Measurements from ENCODE around the gene PSG5.
A peak's percentile ranks its signal among the peaks of the same experiment; 100 is the strongest.
"Not testable (repeated sequence)": the region's sequence is repeated elsewhere in the genome, so short reads cannot be mapped to it uniquely, and the experiment has no call there.

PSG5 gene

DNA sequence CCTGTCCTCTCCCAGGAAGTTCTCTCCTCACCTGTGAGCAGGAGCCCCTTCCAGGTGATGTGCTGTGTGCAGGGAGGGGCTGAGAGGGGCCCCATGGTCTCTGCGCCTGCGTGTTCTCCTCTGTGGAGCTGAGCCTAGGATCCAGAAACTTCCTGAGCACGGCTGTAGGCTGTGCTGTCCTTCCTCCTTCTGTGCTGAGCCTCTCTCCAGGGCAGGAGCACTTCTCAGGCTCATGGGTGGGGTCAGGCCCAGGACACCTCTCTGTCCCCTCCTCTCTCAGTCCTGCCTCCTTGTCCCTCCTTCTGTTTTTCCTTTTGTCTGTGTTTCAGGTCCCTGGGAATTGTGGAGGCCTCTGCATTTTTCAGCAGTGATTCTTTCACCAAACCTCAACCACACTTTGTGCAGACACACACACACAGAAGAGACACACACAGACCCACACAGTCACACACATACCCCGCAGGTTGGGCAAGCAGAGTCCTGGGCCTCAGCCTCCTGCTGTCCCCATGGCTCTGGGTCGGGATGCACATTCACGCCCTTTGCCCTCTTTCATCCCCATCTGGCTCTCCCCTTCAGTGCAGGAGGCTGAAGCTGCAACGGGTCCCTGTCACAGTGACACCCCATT is at the start of gene PSG5:
Gene PSG5, minus strand, starts transcription at position 226 of the 625 bp plus-strand sequence. Its CDS starts 131 bp downstream, at position 95.
- not testable (repeated sequence) for DNase-seq (ENCODE audit: low read depth, low spot score); H3K27ac ChIP-seq

DNA sequence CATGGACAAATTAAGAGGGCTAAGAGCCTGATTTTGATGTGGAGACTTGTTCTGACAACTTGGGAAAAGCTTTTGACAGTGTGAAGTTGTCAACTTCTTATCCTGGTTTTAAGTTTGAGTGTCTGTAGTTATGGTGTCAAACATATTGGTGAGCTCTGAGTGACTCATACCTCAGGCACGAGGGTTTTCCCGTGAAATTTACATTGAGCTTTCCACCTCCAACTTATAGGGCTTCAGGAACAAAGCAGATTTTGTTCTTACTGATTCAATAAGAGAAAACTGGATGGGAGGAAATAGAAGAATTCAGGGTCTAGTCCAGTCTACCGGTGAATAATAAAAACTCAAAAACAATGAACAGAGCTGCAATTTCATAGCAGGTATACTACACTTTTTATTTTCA is 49.4 kb upstream of the PSG5 start:
- H3K27ac ChIP-seq; DNase-seq (ENCODE audit: low read depth, low spot score): not testable (repeated sequence)

DNA sequence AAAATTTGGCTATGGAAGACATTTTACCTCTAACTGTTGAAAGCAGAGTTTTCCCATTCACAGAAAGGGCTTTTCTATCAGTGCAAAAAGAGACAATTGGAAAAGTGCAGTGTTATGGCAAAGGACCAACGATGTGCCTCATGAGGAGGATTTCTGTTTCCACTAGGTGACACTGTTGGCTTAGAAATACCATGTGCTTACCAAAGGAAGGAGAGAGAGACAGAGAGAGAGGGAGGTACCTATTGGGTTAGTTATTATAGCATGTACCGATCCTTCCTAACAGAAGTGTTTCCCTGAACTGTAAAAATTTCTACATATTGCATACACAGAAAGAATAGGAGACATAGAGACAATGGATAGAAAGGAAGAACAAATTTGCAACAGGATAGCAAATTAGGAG is 43.0 kb upstream of the PSG5 start:
- H3K27ac ChIP-seq = no peak overlapping the region
- DNase-seq (ENCODE audit: low read depth, low spot score) = no peak

DNA sequence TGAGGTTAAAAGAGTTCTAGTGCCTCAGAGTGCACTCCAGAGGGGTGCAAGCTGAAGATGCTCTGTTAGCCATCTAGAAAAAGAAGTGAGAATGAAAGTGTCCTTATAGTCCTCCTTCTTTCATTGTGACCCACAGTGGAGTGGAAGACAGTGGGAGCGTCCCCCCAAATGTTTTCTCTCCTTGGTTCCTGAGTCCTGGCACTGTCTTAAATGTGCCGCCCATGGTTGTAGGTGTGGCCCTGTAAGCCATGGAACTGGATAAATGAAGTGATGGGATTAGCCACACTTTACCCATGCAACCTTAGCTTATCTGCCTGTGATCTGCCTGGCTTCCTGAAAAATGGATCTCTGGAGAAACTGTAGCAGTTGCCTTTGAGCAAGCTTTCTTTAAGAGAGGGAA is 42.4 kb upstream of the PSG5 start:
- H3K27ac ChIP-seq; DNase-seq (ENCODE audit: low read depth, low spot score): not testable (repeated sequence)

DNA sequence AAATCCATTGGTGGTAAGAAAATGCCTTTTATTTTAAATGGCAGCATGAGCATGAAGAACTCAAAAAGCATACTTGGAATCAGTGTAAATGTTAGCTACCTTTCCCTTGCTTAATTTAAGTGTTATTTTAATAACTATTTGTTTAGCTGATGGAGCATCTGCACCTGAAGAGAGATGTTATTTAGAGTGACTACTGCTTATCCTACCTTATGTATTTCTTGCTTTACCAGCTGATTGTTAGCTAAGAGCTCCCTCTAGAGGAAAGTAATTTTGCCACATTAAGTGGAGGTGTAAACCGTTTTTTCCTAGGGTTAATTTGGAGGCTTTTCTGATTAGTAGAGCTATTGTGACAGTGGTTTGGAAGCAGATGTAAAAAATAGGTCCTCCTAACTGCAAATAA is 40.6 kb upstream of the PSG5 start:
- not testable (repeated sequence) for H3K27ac ChIP-seq; DNase-seq (ENCODE audit: low read depth, low spot score)

DNA sequence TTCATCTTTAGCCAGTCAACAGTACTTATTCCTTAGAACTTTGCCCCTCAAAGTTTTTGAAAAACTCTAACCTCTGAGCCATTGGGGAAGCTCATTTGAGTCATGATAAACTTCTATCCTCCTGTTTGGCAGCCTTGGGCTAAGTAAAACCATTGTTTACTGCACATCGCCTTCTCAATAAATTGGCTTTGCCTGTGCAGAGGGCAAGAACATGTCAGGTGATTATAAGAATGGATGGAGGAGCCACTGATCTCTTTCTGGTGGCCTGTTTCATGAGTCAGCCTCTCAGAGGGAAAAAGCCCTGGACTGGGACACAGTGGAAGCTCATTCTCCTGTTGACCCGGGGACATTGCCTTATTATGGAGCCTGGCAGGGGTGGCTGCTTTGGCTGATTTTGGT is 38.5 kb upstream of the PSG5 start:
- no peak for DNase-seq (ENCODE audit: low read depth, low spot score)
- no peak overlapping the region for H3K27ac ChIP-seq

DNA sequence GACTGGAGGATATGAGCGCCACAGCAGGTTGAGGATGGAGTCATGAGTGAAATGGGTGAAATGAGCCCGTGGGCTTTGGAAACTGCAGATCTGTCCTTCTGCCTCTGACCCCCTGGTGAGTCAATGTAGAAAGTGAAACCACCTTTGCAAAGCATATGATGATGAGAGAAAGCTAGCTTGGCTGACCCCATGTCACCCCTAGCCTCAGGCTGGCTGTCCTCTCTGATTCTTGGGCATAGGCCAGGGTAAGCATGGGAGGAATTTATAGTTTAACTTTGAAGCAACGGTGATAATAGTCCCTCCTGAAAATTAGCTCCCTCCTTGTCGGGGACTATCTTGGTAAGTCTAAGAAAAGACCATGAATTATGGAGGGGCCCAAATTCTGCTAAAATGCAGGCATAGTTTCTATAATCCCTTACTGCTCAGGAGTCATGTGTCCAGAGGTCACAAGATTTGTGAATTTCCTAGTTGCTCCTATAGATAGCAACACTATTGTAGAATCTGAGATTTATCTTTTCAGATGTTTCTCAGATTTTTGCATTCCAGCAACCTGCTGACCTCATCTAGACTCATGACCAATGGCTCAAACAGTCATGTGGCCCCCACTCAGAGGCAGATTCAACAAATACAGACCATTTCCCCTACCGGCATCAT is 38.0 kb upstream of the PSG5 start:
- DNase-seq (ENCODE audit: low read depth, low spot score); H3K27ac ChIP-seq: not testable (repeated sequence)

DNA sequence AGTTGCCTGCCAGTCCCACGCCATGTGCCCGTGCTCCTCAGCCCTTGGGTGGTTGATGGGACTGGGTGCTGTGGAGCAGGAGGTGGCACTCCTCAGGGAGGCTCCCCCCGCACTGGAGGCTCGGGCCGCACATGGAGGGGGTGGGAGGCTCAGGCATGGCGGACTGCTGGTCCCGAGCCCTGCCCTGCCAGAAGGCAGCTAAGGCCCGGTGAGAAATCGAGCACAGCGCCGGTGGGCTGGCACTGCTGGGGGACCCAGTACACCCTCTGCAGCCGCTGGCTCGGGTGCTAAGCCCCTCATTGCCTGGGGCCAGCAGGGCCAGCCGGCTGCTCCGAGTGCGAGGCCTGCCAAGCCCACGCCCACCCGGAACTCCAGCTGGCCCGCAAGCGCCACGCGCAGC is 35.6 kb upstream of the PSG5 start:
- H3K27ac ChIP-seq; DNase-seq (ENCODE audit: low read depth, low spot score): not testable (repeated sequence)

DNA sequence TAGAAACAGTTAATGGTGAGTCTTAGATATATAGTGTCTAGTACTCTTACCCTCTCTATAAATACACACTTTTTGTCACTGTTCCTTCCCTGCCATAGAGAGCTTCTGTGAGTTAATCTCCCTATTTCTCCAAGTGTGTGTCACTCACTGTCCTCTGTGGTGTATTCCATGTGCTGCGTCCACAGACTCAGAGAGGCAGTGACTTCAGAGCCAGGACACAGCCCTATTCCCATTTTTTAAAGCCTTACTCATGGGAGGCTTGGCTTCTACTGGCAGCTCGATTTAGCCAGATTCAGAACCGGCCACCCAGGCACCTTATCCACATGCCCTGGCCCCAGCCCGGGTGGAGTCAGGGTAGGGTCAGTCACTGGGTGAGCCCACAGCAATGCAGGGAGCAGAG is 32.8 kb upstream of the PSG5 start:
- DNase-seq (ENCODE audit: low read depth, low spot score); H3K27ac ChIP-seq: not testable (repeated sequence)

DNA sequence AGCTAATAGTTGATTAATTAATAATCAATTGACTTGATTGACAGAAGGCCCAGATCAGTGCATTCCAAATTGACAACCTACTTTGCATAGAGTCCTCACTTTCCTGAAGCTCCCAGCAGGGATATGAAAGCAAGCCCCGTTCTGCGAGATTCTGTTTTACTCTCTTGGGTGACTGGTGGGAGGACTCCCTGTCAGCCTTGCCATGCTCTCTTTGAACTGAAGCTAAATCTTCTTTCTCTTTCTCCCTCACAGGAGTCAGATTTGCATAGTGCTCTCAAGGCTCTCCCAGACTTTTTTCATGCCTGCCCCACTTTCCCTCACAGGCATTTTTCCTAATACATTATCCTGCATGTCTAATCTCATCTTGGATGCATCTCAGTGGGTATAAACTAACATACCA is 29.5 kb upstream of the PSG5 start:
- not testable (repeated sequence) for H3K27ac ChIP-seq; DNase-seq (ENCODE audit: low read depth, low spot score)

DNA sequence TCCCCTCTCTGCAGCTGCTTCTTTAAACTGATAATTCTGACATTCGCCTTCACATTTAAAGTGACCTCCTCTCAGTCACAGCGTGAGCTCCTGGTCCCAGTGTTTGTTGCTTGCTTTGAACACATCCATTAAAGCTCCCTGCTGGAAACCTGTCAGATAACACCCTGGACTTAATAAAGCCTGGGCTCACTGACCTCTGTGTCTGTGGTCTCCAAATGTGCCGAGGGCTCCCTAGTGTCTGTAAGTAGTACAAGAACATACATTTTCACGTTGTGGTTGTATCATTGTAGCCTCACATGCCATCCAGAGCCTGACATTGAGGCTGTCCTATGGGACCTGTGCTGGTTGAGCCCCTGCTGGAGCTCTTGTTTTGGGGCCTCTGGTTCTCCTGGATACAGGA is 21.7 kb upstream of the PSG5 start:
- H3K27ac ChIP-seq = no peak overlapping the region
- DNase-seq (ENCODE audit: low read depth, low spot score) = no peak

DNA sequence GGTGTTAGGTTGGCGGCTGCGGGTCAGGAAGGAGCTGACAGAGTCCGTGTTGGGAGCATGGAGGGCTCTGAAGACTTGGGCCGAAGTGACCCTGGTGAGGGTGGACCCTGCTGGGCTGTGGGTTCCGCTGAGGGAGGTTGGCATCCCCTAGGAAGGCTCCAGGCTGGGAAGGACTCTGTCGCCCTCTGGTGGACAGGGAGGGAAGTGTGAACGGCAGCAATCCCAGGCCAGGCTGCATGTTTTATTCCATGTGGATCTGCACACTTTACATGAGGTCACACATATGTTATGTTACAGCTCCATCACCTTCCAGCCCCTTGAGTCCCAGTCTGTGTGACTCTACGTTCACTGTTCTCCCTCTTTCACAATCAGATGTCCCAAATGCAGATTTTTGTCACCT is 20.8 kb upstream of the PSG5 start:
- H3K27ac ChIP-seq; DNase-seq (ENCODE audit: low read depth, low spot score): not testable (repeated sequence)

DNA sequence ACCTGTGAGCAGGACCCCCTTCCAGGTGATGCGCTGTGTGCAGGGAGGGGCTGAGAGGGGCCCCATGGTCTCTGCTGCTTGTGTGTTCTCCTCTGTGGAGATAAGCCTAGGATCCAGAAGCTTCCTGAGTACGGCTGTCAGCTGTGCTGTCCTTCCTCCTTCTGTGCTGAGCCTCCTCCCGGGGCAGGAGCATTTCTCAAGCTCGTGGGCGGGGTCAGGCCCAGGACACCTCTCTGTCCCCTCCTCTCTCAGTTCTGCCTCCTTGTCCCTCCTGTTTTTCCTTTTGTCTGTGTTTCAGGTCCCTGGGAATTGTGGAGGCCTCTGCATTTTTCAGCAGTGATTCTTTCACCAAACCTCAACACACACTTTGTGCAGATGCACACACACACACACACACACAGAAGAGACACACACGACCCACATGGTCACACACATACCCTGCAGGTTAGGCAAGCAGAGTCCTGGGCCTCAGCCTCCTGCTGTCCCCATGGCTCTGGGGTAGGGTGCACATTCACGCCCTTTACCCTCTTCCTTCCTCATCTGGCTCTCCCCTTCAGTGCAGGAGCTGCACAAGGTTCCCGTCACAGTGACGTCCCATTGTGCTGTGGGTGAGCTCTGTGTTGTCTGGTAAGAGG is 19.3 kb upstream of the PSG5 start, which contains the start of gene PSG4:
Gene PSG4, minus strand, starts transcription at position 168 of the 635 bp plus-strand sequence. Its CDS starts 102 bp downstream, at position 66.
- not testable (repeated sequence) for H3K27ac ChIP-seq; DNase-seq (ENCODE audit: low read depth, low spot score)

DNA sequence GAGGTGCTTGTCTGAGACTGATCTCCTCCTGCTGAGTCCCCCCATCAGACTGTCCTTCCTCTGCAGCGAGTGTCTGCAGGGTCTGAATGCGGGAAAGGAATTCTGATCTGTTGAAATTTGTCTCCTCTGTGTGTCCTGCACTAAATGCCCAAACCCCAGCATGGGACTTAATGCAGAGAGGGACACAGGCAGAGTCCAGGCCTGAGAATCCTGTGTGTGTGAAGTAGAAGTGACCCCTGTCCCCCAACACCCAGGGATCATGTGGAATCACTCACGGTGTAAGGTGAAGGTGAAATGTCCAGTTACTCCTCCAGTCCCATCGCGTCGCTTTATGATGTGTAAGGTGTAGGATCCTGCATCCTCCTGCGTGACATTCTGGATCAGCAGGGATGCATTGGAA is 17.3 kb upstream of the PSG5 start:
- DNase-seq (ENCODE audit: low read depth, low spot score); H3K27ac ChIP-seq: not testable (repeated sequence)

DNA sequence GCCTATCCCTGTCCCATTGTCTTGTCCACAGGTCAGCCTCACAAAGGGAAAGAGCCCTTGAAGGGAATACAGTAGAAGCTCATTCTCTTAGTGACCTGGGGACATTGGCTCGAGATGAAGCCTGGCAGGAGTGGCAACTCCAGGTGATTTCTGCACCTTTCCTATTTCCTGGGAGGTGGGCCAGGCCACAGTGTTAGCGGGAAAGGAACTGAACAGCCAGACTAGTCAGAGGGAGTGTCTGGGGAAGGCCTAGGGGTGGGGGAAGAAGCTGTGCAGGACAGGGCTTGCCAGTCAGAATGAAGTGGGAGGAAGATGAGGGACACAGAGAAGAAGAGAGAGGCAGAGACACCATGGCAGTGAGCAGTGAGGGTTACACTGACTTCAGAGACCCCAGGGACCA is 15.6 kb upstream of the PSG5 start:
- H3K27ac ChIP-seq = peak overlapping the region; percentile 94
- DNase-seq (ENCODE audit: low read depth, low spot score) = not testable (repeated sequence)

DNA sequence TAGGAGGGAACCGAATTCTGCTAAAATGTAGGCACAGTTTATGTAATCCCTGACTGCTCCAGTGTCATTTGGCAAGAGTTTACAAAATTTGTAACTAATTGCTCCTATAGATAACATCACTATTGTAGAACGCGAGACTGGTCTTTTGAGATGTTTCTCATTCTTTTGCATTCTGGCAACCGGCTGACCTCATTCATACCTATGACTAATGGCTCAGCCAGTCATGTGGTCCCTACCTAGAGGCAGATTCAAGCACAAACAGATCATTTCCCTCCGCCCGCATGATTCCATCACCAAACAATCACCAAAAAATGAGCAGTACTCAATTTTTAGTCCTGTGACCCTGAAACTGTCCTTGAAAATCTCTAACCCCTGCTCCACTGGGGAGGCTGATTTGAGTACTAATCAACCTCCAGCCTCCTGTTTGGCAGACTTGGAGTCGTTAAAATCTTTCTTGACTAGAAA is 15.0 kb upstream of the PSG5 start:
- peak overlapping the region; percentile 94 for H3K27ac ChIP-seq
- DNase-seq (ENCODE audit: low read depth, low spot score) = not testable (repeated sequence)

DNA sequence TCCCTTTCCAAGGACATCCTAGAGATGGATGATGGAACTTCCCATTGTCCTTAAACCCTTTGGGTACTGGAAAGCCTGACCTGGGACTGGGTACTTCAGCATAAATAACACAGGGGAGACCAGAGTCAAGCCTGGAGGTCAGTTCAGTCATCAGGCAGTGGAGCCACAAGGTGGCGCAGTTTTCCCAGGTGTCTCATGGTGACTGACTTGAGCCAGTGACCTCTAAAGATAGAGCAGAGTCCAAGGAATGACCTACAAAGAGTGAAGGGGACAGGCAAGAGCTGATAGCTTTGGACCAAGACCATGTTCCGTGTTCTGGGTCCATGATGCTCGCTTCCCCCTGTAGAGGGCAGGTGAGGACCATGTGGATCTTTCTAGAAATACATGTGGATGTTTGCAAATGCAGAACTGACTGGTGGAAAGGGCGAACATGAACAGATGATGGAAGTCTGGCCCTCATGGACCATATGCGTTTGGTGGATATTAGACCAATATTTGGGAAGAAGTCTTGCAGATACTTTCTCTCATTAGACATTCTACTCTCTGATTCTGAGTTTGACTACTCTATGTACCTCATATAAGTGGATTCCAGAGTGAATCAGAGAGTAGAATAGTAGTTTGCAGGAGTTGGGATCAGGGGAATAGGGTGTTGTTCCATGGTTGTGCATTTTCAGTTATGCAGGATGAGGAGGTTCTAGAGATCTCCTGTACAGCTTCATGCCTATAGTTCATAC is 12.5 kb upstream of the PSG5 start:
- DNase-seq (ENCODE audit: low read depth, low spot score); H3K27ac ChIP-seq: not testable (repeated sequence)

DNA sequence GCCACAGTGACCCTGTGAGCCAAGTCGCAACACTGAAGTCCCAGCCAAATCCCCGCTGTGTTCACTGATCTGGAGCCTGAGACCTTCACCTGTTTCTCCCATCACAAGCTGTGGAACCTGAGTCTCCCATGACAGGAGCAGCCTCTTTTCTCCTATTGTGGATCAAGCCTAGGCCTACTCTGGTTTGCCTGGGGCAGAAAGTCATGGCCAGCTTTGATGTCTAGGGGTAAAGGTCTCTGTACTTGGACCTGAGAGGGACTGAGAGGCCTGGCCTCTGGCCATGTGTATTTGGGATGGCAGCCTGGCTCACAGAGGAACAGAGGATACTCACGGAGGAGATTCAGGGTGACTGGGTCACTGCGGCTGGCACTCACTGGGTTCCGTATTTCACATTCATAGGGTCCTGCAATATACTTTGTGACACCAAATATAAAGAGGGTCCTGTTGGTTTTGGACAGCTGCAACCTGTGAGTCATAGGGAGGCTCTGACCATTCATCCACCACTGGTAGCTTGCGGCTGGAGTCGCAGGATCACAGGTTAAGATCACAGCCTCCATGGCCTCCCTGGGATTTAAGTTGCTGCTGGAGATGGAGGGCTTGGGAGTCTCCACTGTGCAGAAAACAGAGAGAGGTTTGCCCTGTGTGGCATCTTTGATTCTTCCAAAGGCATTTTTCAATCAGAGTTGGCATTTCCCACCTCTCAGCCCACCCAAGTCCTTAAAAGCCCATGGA is 11.5 kb upstream of the PSG5 start:
- not testable (repeated sequence) for DNase-seq (ENCODE audit: low read depth, low spot score); H3K27ac ChIP-seq

DNA sequence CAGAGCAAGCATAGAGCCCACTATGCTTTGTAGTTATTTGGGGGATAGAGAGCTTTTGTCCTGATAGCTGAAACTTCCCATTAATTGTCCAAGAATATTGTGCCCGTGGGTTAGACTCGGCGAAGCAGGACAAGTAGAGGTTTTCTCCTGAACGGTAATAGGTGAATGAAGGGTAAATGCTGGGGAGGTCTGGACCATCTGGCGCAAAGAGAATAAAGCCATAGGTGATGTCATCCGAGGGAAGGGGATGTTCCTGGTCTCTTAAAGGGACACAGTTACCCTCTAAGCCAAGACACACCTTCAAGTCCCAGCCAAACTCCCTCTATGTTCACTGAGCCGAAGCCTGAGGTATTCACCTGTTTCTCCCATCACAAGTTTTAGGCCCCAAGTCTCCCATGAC is 8.1 kb upstream of the PSG5 start:
- not testable (repeated sequence) for H3K27ac ChIP-seq; DNase-seq (ENCODE audit: low read depth, low spot score)

Data from epithelial cell of prostate (primary cell).